CD4-positive, alpha-beta memory T cell (primary cell): ENCODE data around the gene EIF3J. TPM values are rescaled to one million over a fixed set of nuclear protein-coding genes. Genes with fewer than 3 reads are reported as not detected.
A peak's percentile ranks its signal among the peaks of the same experiment; 100 is the strongest.

Source experiments
- CTCF ChIA-PET: fragments of 350-600 bp; sonication (Branson Sonifier 250); formaldehyde crosslinking; loops from one replicate; lab custom pipeline; 2021; ENCODE audit warnings: inconsistent platforms; ENCODE audit not compliant: partially characterized antibody; lab: Charles Lee
- POLR2A ChIA-PET: fragments of 350-600 bp; sonication (Branson Sonifier 250); formaldehyde crosslinking; loops from one replicate; lab custom pipeline; 2021; ENCODE audit not compliant: partially characterized antibody; lab: Charles Lee
- DNase-seq, 5 donors: peaks; one replicate each; pipeline versions ENCODE4 v3.0.0 to v3.0.0-alpha.2; 2020 to 2022; ENCODE audit warnings: mixed read lengths in 1 of 5
- H3K27ac ChIP-seq: one replicate; pipeline ENCODE4 v1.7.0; 2013; ENCODE audit warnings: low read depth, low read length
- H3K27me3 ChIP-seq: 2 replicates; pipeline ENCODE4 v1.7.0; 2013; ENCODE audit warnings: mild to moderate bottlenecking, low read length, moderate library complexity; ENCODE audit not compliant: insufficient read depth
- H3K36me3 ChIP-seq: 2 replicates; pipeline ENCODE4 v1.7.0; 2013; ENCODE audit warnings: mild to moderate bottlenecking, low read length, moderate library complexity; ENCODE audit not compliant: insufficient read depth
- H3K4me1 ChIP-seq: 2 replicates; pipeline ENCODE4 v1.7.0; 2013; ENCODE audit warnings: mild to moderate bottlenecking, low read length, moderate library complexity; ENCODE audit not compliant: insufficient read depth
- H3K4me3 ChIP-seq, 2 donors: one replicate each; pipeline ENCODE4 v1.7.0; 2013; ENCODE audit warnings: low read length in 2 of 2, mild to moderate bottlenecking in 1 of 2
- H3K9me3 ChIP-seq, 2 donors: one replicate each; pipeline ENCODE4 v1.7.0; 2013; ENCODE audit warnings: low read length in 2 of 2, control low read depth in 1 of 2; ENCODE audit not compliant: control insufficient read depth in 1 of 2
- H3K27ac Mint-ChIP-seq, 7 donors: one replicate each; pipeline ENCODE4 v1.8.0; 2020 to 2021; ENCODE audit warnings: mixed read lengths in 7 of 7, mild to moderate bottlenecking in 6 of 7, inconsistent platforms in 3 of 7, moderate library complexity in 3 of 7
- H3K27me3 Mint-ChIP-seq, 2 donors: one replicate each; pipeline ENCODE4 v1.8.0; 2020 to 2021; ENCODE audit warnings: mixed read lengths in 2 of 2
- H3K36me3 Mint-ChIP-seq, 2 donors: one replicate each; pipeline ENCODE4 v1.8.0; 2020 to 2021; ENCODE audit warnings: mixed read lengths in 2 of 2, inconsistent platforms in 1 of 2, mild to moderate bottlenecking in 1 of 2
- H3K4me1 Mint-ChIP-seq, 4 donors: one replicate each; pipeline ENCODE4 v1.8.0; 2020 to 2021; ENCODE audit warnings: mixed read lengths in 4 of 4, mild to moderate bottlenecking in 1 of 4
- H3K4me3 Mint-ChIP-seq, 8 donors: one replicate each; pipeline ENCODE4 v1.8.0; 2020 to 2021; ENCODE audit warnings: mixed read lengths in 8 of 8, mild to moderate bottlenecking in 7 of 8, moderate library complexity in 6 of 8, inconsistent platforms in 3 of 8
- H3K9me3 Mint-ChIP-seq, 8 donors: one replicate each; pipeline ENCODE4 v1.8.0; 2020 to 2021; ENCODE audit warnings: mixed read lengths in 8 of 8, mild to moderate bottlenecking in 5 of 8, inconsistent platforms in 3 of 8, moderate library complexity in 1 of 8
- intact Hi-C: fragments of 100-400 bp; cut with micrococcal nuclease; formaldehyde crosslinking; loops from one replicate; pipeline ENCODE4 v1.15.1; 2023
- polyA plus RNA-seq, 2 donors: library from polyadenylated mRNA; unstranded; fragments of 300-500 nt; fragmentation: Illumina TruSeq; gene quantifications; one replicate each; pipeline ENCODE4 v1.2.3, GENCODE V29; 2021
- total RNA-seq, 2 experiments: library from RNA; stranded (reverse); gene quantifications; one replicate each; pipeline ENCODE4 v1.2.3, GENCODE V29; 2021

The EIF3J gene
- total and polyA plus RNA-seq, 4 experiments from 2014 or later = 20.4 to 76.8 (median 48.0) TPM

GRCh38 chr15:44500555-44500954 lies 36.4 kb upstream of the EIF3J start:
- no peaks in the 10 kb centered on the region for H3K4me1 ChIP-seq
- H3K4me3 Mint-ChIP-seq = no peak overlapping the region
- H3K27me3 Mint-ChIP-seq = no peaks in the 10 kb centered on the region
- H3K4me1 Mint-ChIP-seq = peaks cover 5 to 7% (median 6%) of the 10 kb centered on the region in 4 donors
- ChIA-PET POLR2A (no interaction called here), CTCF (interaction anchor here (0.7 to 2.7 kb wide), 11 partner anchors 7 to 597 kb away, joined by 3 to 15 read pairs (median 3); partner anchors contain the start of gene CTDSPL2)
- H3K9me3 ChIP-seq = no peaks in the 10 kb centered on the region
- H3K27ac Mint-ChIP-seq = peak overlapping the region in 4 of 7 donors; percentile 19 to 75 (median 49)
- no peaks in the 10 kb centered on the region for H3K9me3 Mint-ChIP-seq
- H3K27me3 ChIP-seq = no peaks in the 10 kb centered on the region
- H3K36me3 ChIP-seq = peaks cover 17% of the 10 kb centered on the region
- intact Hi-C loops = loop anchor here (5.0 kb wide), 2 partner anchors 73 to 598 kb away; partner anchors contain the start of gene CTDSPL2
- no peak overlapping the region for H3K27ac ChIP-seq
- DNase-seq = no peak
- peaks cover 17 to 40% of the 10 kb centered on the region in 2 donors for H3K36me3 Mint-ChIP-seq
- H3K4me3 ChIP-seq = no peak overlapping the region

- peak in 4 of 5 donors; percentile 16 to 34 (median 26) for DNase-seq
- Mint-ChIP-seq H3K27me3 (no peaks in the 10 kb centered on the region), H3K4me3 (no peak overlapping the region), H3K9me3 (no peaks in the 10 kb centered on the region), H3K4me1 (peaks cover 5 to 7% (median 6%) of the 10 kb centered on the region in 4 donors), H3K36me3 (peaks cover 11 to 33% of the 10 kb centered on the region in 2 donors), H3K27ac (peak overlapping the region in 1 of 7 donors; percentile 36)
- H3K36me3 ChIP-seq = peaks cover 18% of the 10 kb centered on the region
- H3K4me1 ChIP-seq = no peaks in the 10 kb centered on the region
- H3K27ac ChIP-seq = no peak overlapping the region
- intact Hi-C loops = loop anchor here (1.0 to 5.0 kb wide), 3 partner anchors 75 to 600 kb away; partner anchors contain the start of gene CTDSPL2
- no peaks in the 10 kb centered on the region for H3K9me3 ChIP-seq
- no peak overlapping the region for H3K4me3 ChIP-seq
- CTCF ChIA-PET = interaction anchor here (0.5 to 2.7 kb wide), 16 partner anchors 9 to 732 kb away, joined by 3 to 15 read pairs (median 4); partner anchors contain the start of gene CTDSPL2
- POLR2A ChIA-PET = interaction anchor here (1.0 kb wide), 1 partner anchor 74 kb away, joined by 3 read pairs; the partner anchor contains the start of gene CTDSPL2
- H3K27me3 ChIP-seq = no peaks in the 10 kb centered on the region
These were observed 35.1 kb upstream of the EIF3J start for GRCh38 chr15:44501768-44502366.

- ChIA-PET CTCF (interaction anchor here (1.0 to 1.5 kb wide), 4 partner anchors 13 to 29 kb away, joined by 3 to 5 read pairs (median 3); no protein-coding TSS in a partner anchor), POLR2A (interaction anchor here (0.9 to 1.1 kb wide), 2 partner anchors 11 to 20 kb away, joined by 4 to 6 read pairs; partner anchors contain the start of gene EIF3J)
- DNase-seq = no peak
- H3K9me3 Mint-ChIP-seq = no peaks in the 10 kb centered on the region
- no peak overlapping the region for H3K4me3 ChIP-seq
- H3K36me3 ChIP-seq = peaks cover 20% of the 10 kb centered on the region
- peak overlapping the region in 1 of 7 donors; percentile 52 for H3K27ac Mint-ChIP-seq
- no peaks in the 10 kb centered on the region for H3K27me3 ChIP-seq
- no peaks in the 10 kb centered on the region for H3K9me3 ChIP-seq
- no peaks in the 10 kb centered on the region for H3K4me1 ChIP-seq
- H3K4me3 Mint-ChIP-seq = no peak overlapping the region
- peaks cover 16 to 38% of the 10 kb centered on the region in 2 donors for H3K36me3 Mint-ChIP-seq
- H3K4me1 Mint-ChIP-seq = peaks cover 0 to 5% (median 2%) of the 10 kb centered on the region in 4 donors
- no peak overlapping the region for H3K27ac ChIP-seq
- intact Hi-C loops = no loop called here
- no peaks in the 10 kb centered on the region for H3K27me3 Mint-ChIP-seq
These were observed 20.5 kb upstream of the EIF3J start for GRCh38 chr15:44516436-44516835.

- Histone ChIP-seq H3K9me3 (no peaks in the 10 kb centered on the region), H3K27ac (no peak overlapping the region), H3K27me3 (no peaks in the 10 kb centered on the region), H3K4me1 (no peaks in the 10 kb centered on the region), H3K36me3 (peaks cover 23% of the 10 kb centered on the region), H3K4me3 (no peak overlapping the region)
- intact Hi-C loops = no loop called here
- Mint-ChIP-seq H3K9me3 (no peaks in the 10 kb centered on the region), H3K27me3 (no peaks in the 10 kb centered on the region), H3K4me1 (peaks cover 0 to 5% (median 2%) of the 10 kb centered on the region in 4 donors), H3K4me3 (no peak overlapping the region), H3K27ac (peak overlapping the region in 5 of 7 donors; percentile 32 to 68 (median 36)), H3K36me3 (peaks cover 20 to 46% of the 10 kb centered on the region in 2 donors)
- no peak for DNase-seq
- ChIA-PET POLR2A (no interaction called here), CTCF (no interaction called here)
These were observed 17.4 kb upstream of the EIF3J start for GRCh38 chr15:44519537-44519936.

- H3K4me1 Mint-ChIP-seq = peaks cover 0 to 4% (median 3%) of the 10 kb centered on the region in 4 donors
- no peak overlapping the region for H3K4me3 Mint-ChIP-seq
- H3K36me3 Mint-ChIP-seq = peaks cover 4 to 37% of the 10 kb centered on the region in 2 donors
These were observed 11.9 kb upstream of the EIF3J start for GRCh38 chr15:44525018-44525417.

GRCh38 chr15:44527241-44527640 lies 9.7 kb upstream of the EIF3J start:
- CTCF ChIA-PET = interaction anchor here (1.0 kb wide), 1 partner anchor 23 kb away, joined by 4 read pairs; no protein-coding TSS in a partner anchor
- H3K9me3 Mint-ChIP-seq = no peaks in the 10 kb centered on the region
- H3K27ac ChIP-seq = no peak overlapping the region

More at GRCh38 chr15:44525018-44525417, 11.9 kb upstream of the EIF3J start:
- ChIA-PET POLR2A (no interaction called here), CTCF (no interaction called here)
- H3K36me3 ChIP-seq = peaks cover 8% of the 10 kb centered on the region
- H3K27me3 Mint-ChIP-seq = no peaks in the 10 kb centered on the region
- H3K9me3 Mint-ChIP-seq = no peaks in the 10 kb centered on the region
- no peak for DNase-seq
- intact Hi-C loops = no loop called here
- no peak overlapping the region for H3K4me3 ChIP-seq
- H3K27ac ChIP-seq = no peak overlapping the region
- H3K4me1 ChIP-seq = no peaks in the 10 kb centered on the region
- no peak overlapping the region for H3K27ac Mint-ChIP-seq
- H3K27me3 ChIP-seq = no peaks in the 10 kb centered on the region
- no peaks in the 10 kb centered on the region for H3K9me3 ChIP-seq

More at GRCh38 chr15:44527241-44527640, 9.7 kb upstream of the EIF3J start:
- Mint-ChIP-seq H3K27ac (peak overlapping the region in 2 of 7 donors; percentile 3 to 31), H3K36me3 (peaks cover 4 to 34% of the 10 kb centered on the region in 2 donors), H3K27me3 (no peaks in the 10 kb centered on the region), H3K4me1 (peaks cover 5 to 10% (median 6%) of the 10 kb centered on the region in 4 donors), H3K4me3 (no peak overlapping the region)
- POLR2A ChIA-PET = interaction anchor here (1.7 to 1.9 kb wide), 2 partner anchors 10 to 11 kb away, joined by 6 to 10 read pairs; partner anchors contain the start of gene EIF3J
- Histone ChIP-seq H3K9me3 (no peaks in the 10 kb centered on the region), H3K4me3 (no peak overlapping the region), H3K4me1 (no peaks in the 10 kb centered on the region), H3K36me3 (peaks cover 4% of the 10 kb centered on the region), H3K27me3 (no peaks in the 10 kb centered on the region)
- intact Hi-C loops = no loop called here
- no peak for DNase-seq
